Trophoblast cell (in vitro differentiated cells and primary cell): Measurements from ENCODE around the gene PLEKHO2.
A peak's percentile ranks its signal among the peaks of the same experiment; 100 is the strongest.

Source experiments
- DNase-seq, 2 donors: peaks; one replicate each; pipeline ENCODE4 v3.0.0-alpha.2; 2016
- H2AFZ ChIP-seq: 2 replicates; pipeline ENCODE4 v1.6.1; 2013; ENCODE audit warnings: low read length, moderate library complexity, mild to moderate bottlenecking; ENCODE audit not compliant: insufficient read depth, poor library complexity
- H2AK5ac ChIP-seq: 2 replicates; pipeline ENCODE4 v1.6.1; 2013; ENCODE audit warnings: mild to moderate bottlenecking, low read length
- H2BK120ac ChIP-seq: 2 replicates; pipeline ENCODE4 v1.6.1; 2013; ENCODE audit warnings: low read length, mild to moderate bottlenecking, moderate library complexity; ENCODE audit not compliant: insufficient read depth, poor library complexity
- H2BK12ac ChIP-seq: 2 replicates; pipeline ENCODE4 v1.6.1; 2013; ENCODE audit warnings: mild to moderate bottlenecking, low read length, moderate library complexity
- H2BK5ac ChIP-seq: 2 replicates; pipeline ENCODE4 v1.6.1; 2013; ENCODE audit warnings: low read length, low read depth, moderate library complexity, mild to moderate bottlenecking; ENCODE audit not compliant: poor library complexity
- H3K14ac ChIP-seq: 2 replicates; pipeline ENCODE4 v1.6.1; 2013; ENCODE audit warnings: mild to moderate bottlenecking, low read length
- H3K18ac ChIP-seq: 2 replicates; pipeline ENCODE4 v1.6.1; 2013; ENCODE audit warnings: mild to moderate bottlenecking, low read length
- H3K23ac ChIP-seq: 2 replicates; pipeline ENCODE4 v1.6.1; 2013; ENCODE audit warnings: low read length
- H3K27ac ChIP-seq: 2 replicates; pipeline ENCODE4 v1.5.1; 2013; ENCODE audit warnings: low read depth, mild to moderate bottlenecking, inconsistent platforms, low read length, moderate library complexity
- H3K27me3 ChIP-seq: 2 replicates; pipeline ENCODE4 v1.6.1; 2013; ENCODE audit warnings: inconsistent platforms, mild to moderate bottlenecking, low read length, moderate library complexity; ENCODE audit not compliant: insufficient read depth
- H3K36me3 ChIP-seq, 2 experiments: 1 replicate in 1 of 2; 2 replicates in 1 of 2; pipeline ENCODE4 v1.6.1; 2013; ENCODE audit warnings: low read length in 2 of 2, mild to moderate bottlenecking in 2 of 2, moderate library complexity in 1 of 2; ENCODE audit not compliant: insufficient read depth in 2 of 2, control insufficient read depth in 1 of 2
- H3K4ac ChIP-seq: 2 replicates; pipeline ENCODE4 v1.6.1; 2013; ENCODE audit warnings: low read depth, mild to moderate bottlenecking, low read length, moderate library complexity
- H3K4me1 ChIP-seq, 2 experiments: 1 replicate in 1 of 2; 2 replicates in 1 of 2; pipeline ENCODE4 v1.6.1; 2013; ENCODE audit warnings: low read length in 2 of 2, mild to moderate bottlenecking in 2 of 2, moderate library complexity in 1 of 2; ENCODE audit not compliant: insufficient read depth in 2 of 2, control insufficient read depth in 1 of 2
- H3K4me2 ChIP-seq: 2 replicates; pipeline ENCODE4 v1.6.1; 2013; ENCODE audit warnings: inconsistent platforms, mild to moderate bottlenecking, low read length, moderate library complexity
- H3K4me3 ChIP-seq: 2 replicates; pipeline ENCODE4 v1.5.1; 2013; ENCODE audit warnings: mild to moderate bottlenecking, low read depth, low read length, inconsistent platforms
- H3K79me1 ChIP-seq: one replicate; pipeline ENCODE4 v1.6.1; 2013; ENCODE audit warnings: low read length
- H3K79me2 ChIP-seq: 2 replicates; pipeline ENCODE4 v1.6.1; 2013; ENCODE audit warnings: low read length, mild to moderate bottlenecking; ENCODE audit not compliant: control insufficient read depth, insufficient read depth, poor library complexity
- H3K9ac ChIP-seq: 2 replicates; pipeline ENCODE4 v1.6.1; 2013; ENCODE audit warnings: mild to moderate bottlenecking, low read length
- H3K9me3 ChIP-seq: 2 replicates; pipeline ENCODE4 v1.6.1; 2013; ENCODE audit warnings: low read depth, mild to moderate bottlenecking, control low read depth, inconsistent platforms, low read length; ENCODE audit not compliant: insufficient read depth
- H4K12ac ChIP-seq: 2 replicates; pipeline ENCODE4 v1.6.1; 2013; ENCODE audit warnings: low read depth, mild to moderate bottlenecking, low read length, moderate library complexity
- H4K8ac ChIP-seq: 2 replicates; pipeline ENCODE4 v1.6.1; 2013; ENCODE audit warnings: low read depth, mild to moderate bottlenecking, low read length, moderate library complexity
- H4K91ac ChIP-seq: one replicate; pipeline ENCODE4 v1.6.1; 2013; ENCODE audit warnings: low read depth, mild to moderate bottlenecking, low read length, moderate library complexity
- WGBS: extraction: QIAGEN DNeasy Blood & Tissue Kit; methylation state at CpG from one replicate; pipeline ENCODE4 v1.1.7; 2013; ENCODE audit warnings: missing lambda C conversion rate; ENCODE audit not compliant: insufficient read length, insufficient coverage; ENCODE audit errors: extremely low coverage; 5-methylcytosine and 5-hydroxymethylcytosine counted together

PLEKHO2 gene

GRCh38 chr15:64877435-64877834 lies 35.7 kb downstream of the PLEKHO2 start:
- H3K36me3 ChIP-seq = no peaks in the 10 kb centered on the region
- H2BK120ac ChIP-seq = no peak overlapping the region
- H3K4me3 ChIP-seq = no peak overlapping the region
- WGBS = no CpG with 5 or more reads among the region's 3 CpGs
- no peak overlapping the region for H3K18ac ChIP-seq
- H3K79me1 ChIP-seq = peaks cover 4% of the 10 kb centered on the region
- H3K9ac ChIP-seq = peak overlapping the region; percentile 23
- no peak overlapping the region for H4K91ac ChIP-seq
- no peak for DNase-seq
- no peak overlapping the region for H2BK12ac ChIP-seq
- H3K79me2 ChIP-seq = no peaks in the 10 kb centered on the region
- no peaks in the 10 kb centered on the region for H3K27me3 ChIP-seq
- H3K27ac ChIP-seq = no peak overlapping the region
- H3K4me1 ChIP-seq = peaks cover 0 to 7% of the 10 kb centered on the region in 2 experiments
- no peak overlapping the region for H3K14ac ChIP-seq
- no peak overlapping the region for H2AK5ac ChIP-seq
- no peak overlapping the region for H4K8ac ChIP-seq
- H3K23ac ChIP-seq = no peak overlapping the region
- H3K4ac ChIP-seq = no peak overlapping the region
- H3K4me2 ChIP-seq = no peak overlapping the region
- no peak overlapping the region for H4K12ac ChIP-seq
- no peak overlapping the region for H2AFZ ChIP-seq
- H3K9me3 ChIP-seq = no peaks in the 10 kb centered on the region
- no peak overlapping the region for H2BK5ac ChIP-seq

GRCh38 chr15:64878705-64879104 lies 37.0 kb downstream of the PLEKHO2 start:
- DNase-seq = no peak
- Histone ChIP-seq H2BK12ac (no peak overlapping the region), H4K91ac (no peak overlapping the region), H3K4me3 (no peak overlapping the region), H3K14ac (no peak overlapping the region), H3K23ac (no peak overlapping the region), H3K27me3 (no peaks in the 10 kb centered on the region), H2AFZ (no peak overlapping the region), H2AK5ac (no peak overlapping the region), H3K4ac (no peak overlapping the region), H4K8ac (no peak overlapping the region), H2BK120ac (no peak overlapping the region), H2BK5ac (no peak overlapping the region), H3K18ac (no peak overlapping the region), H3K4me1 (peaks cover 2 to 7% of the 10 kb centered on the region in 2 experiments), H3K9me3 (no peaks in the 10 kb centered on the region), H4K12ac (no peak overlapping the region), H3K79me1 (peaks cover under 1% of the 10 kb centered on the region), H3K4me2 (no peak overlapping the region), H3K79me2 (no peaks in the 10 kb centered on the region), H3K27ac (no peak overlapping the region), H3K36me3 (no peaks in the 10 kb centered on the region), H3K9ac (no peak overlapping the region)
- no CpG with 5 or more reads among the region's 8 CpGs for WGBS

GRCh38 chr15:64883100-64883581 lies 41.4 kb downstream of the PLEKHO2 start:
- Histone ChIP-seq H3K23ac (no peak overlapping the region), H3K18ac (no peak overlapping the region), H3K14ac (no peak overlapping the region), H2BK120ac (no peak overlapping the region), H4K8ac (no peak overlapping the region), H2BK5ac (no peak overlapping the region), H3K9me3 (no peaks in the 10 kb centered on the region), H4K12ac (no peak overlapping the region), H3K4ac (no peak overlapping the region), H2AK5ac (no peak overlapping the region), H3K27ac (no peak overlapping the region), H3K4me1 (peaks cover 3 to 8% of the 10 kb centered on the region in 2 experiments), H3K79me2 (no peaks in the 10 kb centered on the region), H2AFZ (no peak overlapping the region), H3K36me3 (no peaks in the 10 kb centered on the region), H3K27me3 (no peaks in the 10 kb centered on the region), H2BK12ac (no peak overlapping the region), H3K4me3 (no peak overlapping the region), H3K9ac (no peak overlapping the region), H4K91ac (no peak overlapping the region), H3K4me2 (no peak overlapping the region), H3K79me1 (peaks cover 2% of the 10 kb centered on the region)
- no CpG with 5 or more reads among the region's 5 CpGs for WGBS
- DNase-seq = peak in 1 of 2 donors; percentile 36

GRCh38 chr15:64883997-64884511 lies 42.3 kb downstream of the PLEKHO2 start:
- H3K14ac ChIP-seq = no peak overlapping the region
- no peak overlapping the region for H3K4ac ChIP-seq
- H3K36me3 ChIP-seq = no peaks in the 10 kb centered on the region
- peak overlapping the region; percentile 13 for H4K91ac ChIP-seq
- H4K12ac ChIP-seq = no peak overlapping the region
- H3K27ac ChIP-seq = no peak overlapping the region
- peak overlapping the region; percentile 22 for H2BK5ac ChIP-seq
- no peaks in the 10 kb centered on the region for H3K27me3 ChIP-seq
- H3K9ac ChIP-seq = no peak overlapping the region
- DNase-seq = peak; percentile 96 to 98
- H2AFZ ChIP-seq = peak overlapping the region; percentile 5
- no CpG with 5 or more reads among the region's 10 CpGs for WGBS
- no peak overlapping the region for H3K4me3 ChIP-seq
- H3K9me3 ChIP-seq = no peaks in the 10 kb centered on the region
- H3K4me2 ChIP-seq = no peak overlapping the region
- H3K23ac ChIP-seq = no peak overlapping the region
- H3K79me2 ChIP-seq = no peaks in the 10 kb centered on the region
- H2BK120ac ChIP-seq = no peak overlapping the region
- H4K8ac ChIP-seq = peak overlapping the region; percentile 39
- no peak overlapping the region for H2BK12ac ChIP-seq
- H3K4me1 ChIP-seq = peaks cover 3 to 8% of the 10 kb centered on the region in 2 experiments
- H3K79me1 ChIP-seq = peaks cover 4% of the 10 kb centered on the region
- H3K18ac ChIP-seq = no peak overlapping the region
- no peak overlapping the region for H2AK5ac ChIP-seq
